DOHH2 (cell line): Measurements from ENCODE around the gene MAP2K2.

Experiments used
- CTCF ChIP-seq: fragments of 200-600 bp; sonication (generic); IDR thresholded peaks from one replicate; pipeline ENCODE4 v1.5.1; 2014; ENCODE audit warnings: antibody characterized with exemption, mild to moderate bottlenecking, low read depth, low read length; ENCODE audit not compliant: poor library complexity, severe bottlenecking
- EZH2phosphoT487 ChIP-seq: fragments of 200-600 bp; sonication (generic); IDR thresholded peaks from 2 replicates; pipeline ENCODE4 v1.6.1; 2017; ENCODE audit warnings: borderline replicate concordance, mild to moderate bottlenecking, antibody characterized with exemption, low read length, moderate library complexity, mixed read lengths

GRCh38 chr19:4066682-4067395, 57.1 kb downstream of the MAP2K2 start, which contains the start of gene ZBTB7A:
- no peak for TF ChIP-seq CTCF
- TF ChIP-seq EZH2phosphoT487, result no peak
